Dedifferentiated amniotic fluid mesenchymal stem cell (primary cell): ENCODE data around the gene GBX1.

ENCODE experiments used
- DNase-seq: peaks from one replicate; pipeline ENCODE4 v3.0.0-alpha.2; 2016; ENCODE audit errors: extremely low spot score

Gene GBX1

DNA sequence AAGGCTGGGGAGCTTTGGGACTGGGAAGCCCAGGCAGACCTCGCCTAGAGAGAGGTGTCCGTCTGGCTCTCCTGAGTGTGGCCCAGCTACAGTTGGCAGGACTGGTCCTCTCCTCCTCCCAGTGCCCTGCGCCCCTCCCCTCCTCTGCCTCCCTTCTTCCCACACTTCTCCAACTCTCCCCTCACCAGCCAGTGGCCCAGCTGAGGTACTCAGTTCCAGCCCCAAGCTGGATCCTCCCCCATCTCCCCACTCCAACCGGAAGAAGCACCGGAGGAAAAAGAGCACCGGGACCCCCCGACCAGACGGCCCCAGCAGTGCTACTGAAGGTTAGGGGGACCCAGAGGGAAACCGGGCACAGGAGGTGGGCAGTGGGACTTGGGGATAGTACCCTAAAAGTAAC is 27.7 kb downstream of the GBX1 start:
- DNase-seq, result no peak

DNA sequence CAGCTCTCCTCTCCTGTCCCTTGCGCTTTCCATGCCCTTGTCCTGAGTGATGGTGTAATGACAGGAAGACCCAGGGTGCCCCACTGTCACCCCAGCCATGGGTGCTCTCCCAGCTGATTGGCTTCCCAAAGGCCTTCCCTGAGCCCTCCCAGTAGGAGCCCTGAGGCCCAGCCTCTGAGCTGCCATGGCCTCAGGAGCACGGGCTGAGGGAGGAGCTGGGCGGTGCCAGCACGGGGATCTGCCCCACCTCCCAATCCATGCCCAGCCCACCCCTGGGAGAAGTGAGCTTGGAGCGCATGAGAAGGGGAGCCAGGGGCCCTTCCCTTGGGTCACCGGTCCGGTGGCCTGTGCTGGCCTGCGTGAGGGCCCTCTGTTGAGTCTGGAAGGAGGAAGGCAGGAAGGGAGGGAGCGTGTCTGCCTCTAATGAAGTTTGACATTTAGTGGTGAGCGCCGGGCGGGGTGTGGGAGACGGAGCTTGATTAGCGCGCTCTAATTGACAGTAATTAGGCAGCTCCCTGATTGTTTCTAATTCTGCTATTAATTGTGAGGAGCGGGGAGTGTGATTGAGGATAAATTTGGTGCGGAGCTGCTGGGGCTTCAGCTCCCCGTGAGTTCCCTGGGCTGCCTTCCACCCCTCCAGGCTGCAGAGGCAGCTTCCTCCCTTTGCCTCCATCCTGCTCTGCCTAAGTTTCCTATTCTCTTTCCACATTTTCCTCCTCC is 28.3 kb downstream of the GBX1 start:
- DNase-seq, result no peak

DNA sequence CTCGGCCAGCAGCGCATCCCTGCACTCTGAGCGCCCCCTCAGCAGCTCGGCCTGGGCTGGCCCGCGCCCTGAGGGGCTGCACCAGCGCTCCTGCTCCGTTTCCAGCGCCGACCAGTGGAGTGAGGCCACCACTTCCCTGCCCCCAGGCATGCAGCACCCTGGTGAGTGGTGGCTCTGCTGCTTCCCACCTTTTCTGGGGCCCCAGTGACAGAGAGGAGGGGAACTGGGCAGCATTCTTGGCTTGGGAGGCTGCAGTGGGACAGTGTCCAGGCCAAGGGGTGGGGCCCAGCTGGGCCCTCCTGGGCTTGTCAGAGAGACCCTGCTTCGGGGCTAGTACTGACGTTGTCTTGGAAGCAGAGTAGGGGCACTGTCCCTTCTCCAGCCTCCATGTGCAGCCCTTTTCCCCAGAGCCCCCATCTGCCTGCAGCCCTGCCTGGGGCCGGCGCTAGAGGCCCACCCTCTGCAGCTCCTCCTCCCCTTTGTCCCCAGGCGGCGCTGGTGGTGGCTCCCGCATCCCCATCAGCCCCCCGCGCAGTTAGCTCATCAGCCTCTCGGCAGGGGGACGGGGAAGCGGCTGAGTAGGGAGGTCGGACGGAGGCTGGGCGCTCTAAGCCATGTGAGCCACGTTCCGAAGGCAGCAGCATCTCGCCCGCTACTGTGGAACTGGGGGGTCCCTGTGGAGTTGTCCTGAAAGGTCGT is 29.2 kb downstream of the GBX1 start:
- no peak for DNase-seq

DNA sequence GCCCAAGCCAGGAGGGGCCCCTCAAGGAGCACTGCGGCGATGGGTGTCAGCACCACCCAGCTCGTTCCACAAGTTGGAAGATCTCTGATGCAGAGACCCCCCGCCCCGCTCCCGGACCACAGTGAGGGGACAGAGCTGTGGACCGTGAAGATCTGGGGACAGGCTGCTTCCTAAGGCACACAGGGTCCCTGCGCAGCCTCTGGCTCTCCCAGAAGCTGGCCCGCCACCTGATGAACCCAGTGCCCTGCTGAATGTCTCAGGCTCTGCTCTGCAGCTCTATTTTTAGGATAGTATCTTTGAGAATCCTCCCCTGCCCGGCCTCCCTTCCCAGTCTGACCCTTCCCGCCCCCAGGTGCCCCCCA is 29.7 kb downstream of the GBX1 start:
- no peak for DNase-seq

DNA sequence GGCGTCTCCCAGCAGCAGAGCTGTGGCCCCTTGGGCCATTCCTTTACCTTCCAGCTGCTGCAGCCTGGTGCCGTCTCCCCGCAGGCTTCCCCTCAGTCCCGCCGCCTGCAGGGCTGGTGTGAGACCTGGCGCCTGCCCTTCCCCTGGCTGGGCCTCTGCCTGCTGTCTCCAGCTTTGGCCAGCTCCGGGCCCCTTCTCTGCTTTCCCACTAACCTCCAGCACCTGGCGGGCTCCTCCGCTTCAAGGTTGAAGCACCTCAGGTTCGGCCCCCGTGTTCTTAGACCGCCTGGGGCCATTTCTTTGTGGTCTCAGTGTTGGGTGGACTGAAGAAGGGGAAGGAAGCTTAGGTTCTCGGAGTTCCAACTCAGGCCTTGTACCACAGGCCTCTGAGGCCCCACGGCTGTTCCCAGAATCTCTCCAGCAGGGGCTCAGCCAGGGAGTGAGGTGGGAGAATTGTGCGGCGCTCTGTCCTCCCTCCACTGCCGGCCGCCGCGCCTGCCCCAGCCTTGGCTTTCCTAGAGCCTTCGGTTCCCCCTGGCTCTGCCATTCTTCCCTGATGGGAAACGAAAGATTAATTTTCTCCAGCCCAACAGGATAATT is 30.3 kb downstream of the GBX1 start:
- DNase-seq, result no peak

DNA sequence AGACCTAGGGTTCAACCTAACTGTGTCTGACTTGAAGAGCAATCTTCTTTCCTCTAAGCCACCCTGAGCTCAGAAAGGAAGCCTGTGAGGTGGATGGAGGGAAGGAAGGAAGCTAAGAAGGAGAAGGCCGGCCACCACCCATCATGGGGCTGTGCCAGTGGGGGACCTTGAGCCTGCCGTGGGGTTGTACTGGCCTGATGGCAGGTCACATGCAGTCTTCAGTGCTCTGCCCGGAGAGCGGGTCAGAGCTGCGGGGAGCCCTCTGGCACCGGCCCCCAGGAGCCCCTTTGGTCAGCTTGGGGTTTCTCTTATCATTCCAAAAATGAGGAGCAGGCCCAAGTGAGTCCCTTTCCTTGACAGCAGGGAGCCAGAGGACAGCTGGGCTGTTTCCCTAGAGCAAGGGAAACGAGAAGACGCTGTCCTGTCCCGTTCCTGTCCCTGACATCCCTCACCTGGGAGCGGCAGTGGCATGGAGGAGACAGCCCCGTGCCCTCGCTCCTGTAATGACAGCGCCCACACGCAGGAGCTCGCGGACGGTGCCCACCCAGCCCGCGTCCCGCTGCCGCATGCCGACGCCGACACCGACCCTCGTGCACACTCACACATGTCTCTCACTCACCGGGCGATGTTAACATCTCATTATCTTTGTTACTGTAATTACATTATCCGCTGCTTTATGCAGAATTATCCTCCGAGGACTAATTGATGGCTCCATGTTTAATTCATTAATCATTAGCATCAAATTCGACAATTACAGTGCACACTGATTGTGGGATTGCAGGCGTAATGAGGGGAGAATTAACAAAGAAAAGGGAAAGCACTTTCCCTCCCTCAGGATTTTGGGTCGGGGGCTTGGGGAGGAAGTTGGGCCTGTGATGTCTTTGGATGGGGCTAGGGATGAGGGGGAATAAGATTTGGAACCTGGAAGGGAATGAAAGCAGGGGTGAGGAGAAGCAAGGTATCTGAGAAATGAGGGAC is 31.3 kb downstream of the GBX1 start:
- no peak for DNase-seq

DNA sequence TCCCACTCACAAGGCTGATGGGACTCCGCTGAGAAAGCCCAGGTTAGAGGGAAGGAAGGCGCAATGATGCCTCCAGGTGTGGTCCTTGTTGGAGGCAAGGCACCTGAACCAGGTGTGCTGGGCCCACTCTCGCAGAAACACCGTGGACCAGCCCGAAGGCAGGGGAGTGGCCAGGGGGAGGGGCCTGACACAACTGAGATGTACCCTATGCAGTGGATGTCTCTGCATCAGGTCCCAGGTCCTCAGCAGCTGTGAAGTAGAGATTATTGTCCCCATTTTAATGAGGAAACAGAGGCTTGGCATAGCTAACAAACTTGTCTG is 32.0 kb downstream of the GBX1 start:
- no peak for DNase-seq

DNA sequence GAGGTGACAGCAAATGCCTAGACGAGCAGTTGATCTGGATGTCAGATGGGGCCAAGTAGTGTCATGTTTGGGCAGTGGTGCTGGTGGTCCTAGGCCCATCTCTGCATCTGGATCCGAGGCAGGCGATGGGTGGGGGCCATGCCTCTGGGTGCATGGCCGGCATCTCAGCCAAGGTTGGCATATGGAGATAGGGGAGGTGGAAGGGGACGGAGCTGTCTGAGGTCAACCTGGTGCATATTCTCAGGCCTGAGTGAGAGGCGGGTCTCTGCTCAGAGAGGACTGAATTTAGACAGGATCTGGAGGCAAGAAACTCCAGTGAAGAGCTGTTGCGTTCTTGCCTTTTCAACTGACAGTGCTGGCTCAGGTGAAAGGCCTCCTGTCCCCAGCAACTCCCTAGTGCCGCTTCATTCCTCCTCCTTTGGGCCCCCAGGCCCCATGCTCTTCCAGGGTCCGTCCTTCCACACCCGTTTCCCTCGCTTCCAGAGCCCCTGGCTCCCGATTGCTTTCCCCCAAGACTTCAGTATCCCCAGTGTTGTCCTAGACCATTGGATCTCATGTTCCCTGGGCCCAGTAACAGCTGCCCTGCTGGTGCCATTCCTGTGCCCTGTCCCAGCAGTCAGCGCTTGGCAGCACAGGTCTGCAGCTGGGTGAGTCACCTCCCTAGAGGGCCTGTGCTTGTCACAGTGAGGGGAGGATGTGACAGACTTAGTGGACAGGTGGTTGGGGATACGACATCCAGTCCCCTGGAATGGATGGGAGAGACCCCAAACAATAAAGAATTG is 32.6 kb downstream of the GBX1 start:
- no peak for DNase-seq

DNA sequence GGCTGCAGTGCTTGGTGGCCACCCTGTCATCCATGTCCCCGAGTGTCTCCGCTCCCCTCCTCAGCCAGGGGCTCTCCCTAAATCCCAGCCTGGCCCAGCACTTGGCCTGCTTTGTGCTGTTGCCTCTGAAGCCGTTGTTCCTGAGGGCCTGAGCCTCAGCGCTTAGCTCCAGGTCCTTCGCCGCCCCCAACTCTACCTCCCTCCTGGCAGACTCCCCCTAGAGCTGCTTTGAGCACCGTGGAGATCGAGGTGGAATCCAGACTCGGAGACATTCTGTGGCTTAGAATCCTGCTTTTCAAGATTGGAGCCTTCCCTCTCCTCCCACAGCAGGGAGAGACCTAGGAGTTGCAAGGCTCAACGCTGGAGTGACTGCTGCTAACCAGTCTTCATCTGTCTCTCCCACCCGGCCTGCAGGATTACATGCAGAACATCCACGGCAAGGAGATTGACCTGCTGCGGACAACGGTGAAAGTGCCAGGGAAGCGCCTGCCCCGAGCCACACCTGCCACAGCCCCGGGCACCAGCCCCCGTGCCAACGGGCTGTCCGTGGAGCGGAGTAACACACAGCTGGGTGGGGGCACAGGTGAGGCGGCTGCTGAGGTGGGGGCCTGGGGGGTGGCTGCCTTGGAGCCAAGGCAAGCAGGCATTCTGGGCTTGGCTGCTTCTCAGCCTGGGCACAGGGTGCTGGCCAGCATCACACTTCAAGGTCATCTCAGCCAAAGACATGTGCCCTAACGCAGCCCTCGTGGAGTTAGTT is 33.3 kb downstream of the GBX1 start:
- no peak for DNase-seq

DNA sequence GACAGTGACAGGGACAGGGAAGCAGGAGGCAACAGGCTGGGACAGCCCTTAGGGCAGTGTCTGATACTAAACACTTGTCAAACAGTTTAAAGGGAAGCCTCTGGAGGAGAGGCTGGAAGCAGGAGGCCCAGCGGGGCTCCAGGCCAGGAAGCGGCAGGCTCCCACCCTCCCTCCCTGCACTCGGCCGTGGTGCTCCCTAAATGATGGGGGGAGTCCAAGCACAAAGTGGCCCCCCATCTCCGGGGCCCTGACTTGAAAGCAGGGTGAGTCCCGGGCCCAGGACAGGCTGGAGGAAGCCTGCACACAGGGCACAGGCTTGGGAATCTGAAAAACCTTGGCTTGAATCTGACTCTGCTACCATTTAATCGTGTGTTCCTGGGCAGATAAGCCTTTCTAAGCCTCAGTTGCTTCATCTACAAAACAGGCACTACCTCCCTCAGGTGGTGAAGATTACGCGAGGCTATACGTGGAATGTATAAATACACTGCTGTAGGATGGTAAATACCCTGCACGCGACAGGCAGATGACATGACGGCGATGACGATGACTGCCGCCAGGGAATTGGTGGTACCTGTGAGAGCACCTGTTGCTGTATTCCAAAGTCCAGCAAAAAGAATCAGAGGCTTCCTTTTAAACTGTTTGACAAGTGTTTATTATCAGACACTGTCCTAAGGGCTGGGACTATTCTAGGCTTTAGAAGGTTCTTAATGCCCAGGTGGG is 34.1 kb downstream of the GBX1 start:
- DNase-seq, result no peak

DNA sequence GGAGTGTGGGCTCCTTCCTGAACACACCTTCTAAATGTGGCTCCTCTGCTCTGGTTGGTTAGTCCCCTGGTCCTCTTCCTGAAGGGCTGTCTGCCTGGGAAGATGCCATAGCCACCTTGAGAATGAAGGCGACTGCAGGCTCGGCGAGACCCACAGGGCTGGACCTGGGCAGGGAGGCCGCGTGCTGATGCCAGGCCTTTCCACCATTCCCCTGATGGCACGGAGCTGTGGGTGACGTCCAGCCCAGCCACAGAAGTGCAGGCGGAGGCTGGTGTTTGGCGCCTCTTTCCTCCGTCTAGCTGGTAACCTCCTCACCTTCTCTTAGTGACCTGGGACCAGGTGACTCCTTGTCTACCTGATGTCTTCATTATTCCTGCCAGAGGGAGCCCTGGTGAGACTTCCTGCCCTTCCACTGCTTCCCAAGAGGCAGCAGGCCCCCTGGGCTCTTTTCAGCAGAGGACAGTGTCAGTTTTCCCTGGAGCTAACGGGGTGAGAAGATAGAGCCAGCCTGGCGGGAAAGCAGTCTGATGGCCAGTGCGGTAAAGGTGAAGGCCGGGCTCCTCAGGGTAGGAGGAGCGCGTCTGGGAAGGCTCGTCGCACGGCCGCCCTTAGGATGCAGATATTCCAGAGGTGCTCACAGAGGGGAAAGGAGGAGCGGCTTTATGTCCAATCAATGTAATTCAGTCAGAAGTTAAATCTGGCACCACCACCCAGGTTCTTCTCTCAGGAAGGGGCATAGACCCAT is 34.9 kb downstream of the GBX1 start:
- no peak for DNase-seq

DNA sequence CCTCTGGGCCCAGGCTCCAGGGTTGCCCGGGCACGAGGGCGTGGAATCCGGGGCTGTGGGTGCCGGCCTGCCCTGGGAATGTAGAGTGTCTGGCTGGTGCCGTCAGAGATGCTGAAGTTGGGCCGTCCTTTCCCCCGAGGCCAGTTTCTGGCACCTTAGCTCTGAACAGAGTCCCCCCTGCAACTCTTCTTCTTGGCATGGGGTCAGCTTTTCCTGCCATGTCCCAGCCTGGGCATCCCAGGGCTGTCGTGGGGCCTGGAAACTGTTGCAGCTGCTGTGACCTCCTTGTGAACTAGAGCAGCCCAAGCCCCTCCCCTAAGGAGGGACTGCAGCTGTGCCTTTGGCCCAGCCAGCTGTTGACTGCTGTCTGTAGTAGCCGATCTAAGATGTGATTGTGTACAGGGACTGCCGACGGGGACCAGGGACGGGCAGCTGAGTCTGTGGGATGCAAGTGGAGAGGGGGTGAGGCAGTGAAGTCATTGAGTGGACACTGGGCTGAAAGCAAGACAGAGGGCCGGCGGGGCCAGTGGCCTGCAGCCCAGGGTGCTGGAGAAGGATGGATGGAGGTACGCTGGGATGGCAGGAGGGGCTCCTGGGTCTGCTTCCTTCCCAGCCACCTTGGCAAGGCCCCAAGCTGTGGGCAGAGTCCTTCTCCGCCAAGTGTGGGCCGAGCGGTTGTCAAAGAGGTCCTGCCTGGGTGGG is 35.8 kb downstream of the GBX1 start:
- no peak for DNase-seq

DNA sequence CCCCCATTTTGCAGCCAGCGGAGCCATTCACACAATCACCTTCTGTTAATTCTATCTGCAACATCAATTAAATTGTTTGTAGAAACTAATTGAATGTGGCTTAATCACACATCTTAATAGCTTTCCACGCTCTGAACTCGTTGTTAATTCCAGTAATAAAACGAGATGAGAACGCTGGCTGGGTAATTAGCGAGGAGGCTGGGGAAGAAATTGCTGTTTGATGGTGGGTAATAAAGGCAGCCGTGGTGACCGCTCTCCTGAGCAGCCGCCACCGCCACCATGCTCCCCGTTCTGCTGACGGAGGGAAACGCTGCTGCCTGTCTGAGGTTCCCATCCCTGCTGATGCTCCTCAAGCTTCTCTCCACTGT is 36.3 kb downstream of the GBX1 start:
- DNase-seq, result no peak

DNA sequence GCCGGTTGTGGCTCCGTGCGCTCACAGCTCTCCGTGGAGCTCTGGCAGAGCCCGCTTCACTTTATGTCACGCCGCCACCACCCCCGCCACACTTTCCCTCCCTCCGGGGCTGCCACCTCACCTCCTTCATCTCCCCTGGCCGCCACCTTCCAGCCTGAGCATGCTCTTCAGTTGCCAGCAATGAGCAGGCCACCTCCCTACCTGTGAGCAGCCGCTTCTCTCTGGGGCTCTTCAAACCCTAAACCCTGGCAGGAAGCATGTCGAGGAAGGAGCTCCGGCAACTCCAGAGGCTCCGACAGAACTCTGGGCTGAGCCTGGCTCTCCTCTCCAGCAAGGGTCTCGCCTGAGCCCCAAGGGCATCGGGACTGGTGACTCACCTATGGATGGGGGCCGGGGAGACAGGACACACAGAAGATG is 36.7 kb downstream of the GBX1 start:
- DNase-seq, result no peak

DNA sequence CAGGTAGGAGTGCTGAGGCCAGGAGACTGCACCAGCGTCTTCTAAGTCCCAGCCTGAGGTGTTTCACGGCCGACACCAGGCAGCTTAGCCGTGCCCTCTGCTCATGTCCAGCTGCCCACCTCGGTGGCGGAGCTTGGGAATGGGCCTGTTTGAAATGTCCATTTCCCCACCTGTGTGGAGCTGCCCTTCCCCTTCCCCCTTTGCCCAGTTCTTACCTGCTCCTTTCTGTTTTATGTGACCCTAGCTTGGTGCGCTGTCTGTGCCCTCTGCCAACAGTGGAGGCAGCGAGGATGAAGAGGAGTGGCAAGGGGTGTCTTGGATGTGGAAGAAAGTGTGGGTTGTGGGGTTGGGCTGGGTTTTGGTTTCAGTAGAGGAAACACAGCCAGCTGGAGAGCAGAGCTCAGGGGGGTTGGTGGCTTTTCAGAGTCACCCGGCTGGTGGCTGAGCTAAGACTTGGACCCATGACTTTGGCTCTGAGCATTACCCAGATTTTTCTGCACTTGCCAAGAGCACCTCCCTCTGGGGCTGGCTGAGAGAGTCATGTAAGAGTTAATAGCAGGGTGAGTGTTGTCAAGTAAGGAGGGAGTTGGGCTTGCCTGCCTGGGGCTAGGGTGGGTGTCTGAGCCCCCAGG is 37.4 kb downstream of the GBX1 start:
- no peak for DNase-seq

DNA sequence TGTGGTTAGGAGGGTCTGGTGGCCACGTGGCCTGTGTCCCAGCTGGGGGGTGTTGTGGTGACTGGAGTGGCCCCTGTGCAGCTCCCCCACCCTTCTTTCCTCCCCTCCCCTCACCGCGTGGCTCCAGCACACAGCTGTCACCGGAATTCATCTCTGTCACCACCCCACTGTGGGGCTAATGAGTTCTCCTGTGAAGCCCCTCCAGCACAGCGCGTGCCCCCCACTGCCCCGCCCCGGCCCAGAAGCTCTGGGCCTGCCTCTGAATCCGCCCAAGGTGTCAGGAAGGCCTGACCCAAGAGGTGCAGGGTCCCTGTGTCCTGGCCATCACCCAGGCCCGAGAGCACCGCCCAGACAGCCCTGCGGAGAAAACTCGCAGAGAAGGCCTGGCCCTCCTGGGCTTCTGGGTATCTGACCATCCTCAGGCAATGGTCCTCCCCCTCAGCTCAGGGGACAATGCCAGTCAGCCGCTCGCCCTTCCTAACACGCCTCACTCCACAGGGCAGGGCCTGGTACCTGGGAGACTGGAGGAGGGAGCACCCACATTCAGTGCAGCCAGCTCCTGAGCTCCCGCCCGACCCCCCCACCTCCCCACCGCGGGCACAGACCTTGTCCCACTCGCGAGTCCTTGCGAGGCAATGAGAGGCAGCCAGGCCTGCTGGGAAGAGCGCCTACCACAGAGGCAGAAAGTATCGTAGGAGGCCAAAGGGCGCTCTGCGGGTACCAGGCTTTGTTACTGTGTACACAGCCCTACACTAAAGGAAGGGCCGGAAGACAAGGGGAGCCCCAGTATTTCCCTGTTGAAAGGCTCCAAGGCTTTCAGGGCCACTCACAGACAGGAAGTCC is 38.2 kb downstream of the GBX1 start:
- no peak for DNase-seq

DNA sequence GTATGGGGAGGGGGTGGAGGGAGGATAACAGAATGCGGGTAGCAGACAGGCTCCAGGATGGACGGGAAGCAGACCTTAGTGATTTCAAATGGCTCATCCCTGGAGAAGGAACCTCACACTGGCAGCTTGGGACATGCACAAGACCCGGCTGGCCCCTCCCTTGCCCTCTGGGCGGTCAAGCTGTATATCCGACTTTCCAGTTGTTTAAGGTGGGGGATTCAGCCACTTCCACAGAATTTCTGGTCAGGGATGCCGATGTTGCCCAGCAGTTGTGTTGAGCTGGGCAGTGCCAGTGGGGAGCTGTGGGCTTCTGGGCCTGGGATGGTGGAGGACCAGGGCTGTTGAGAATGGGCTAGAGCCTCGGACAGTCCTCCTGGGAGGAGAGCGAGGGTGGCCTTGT is 38.8 kb downstream of the GBX1 start:
- no peak for DNase-seq
